CD4-positive, alpha-beta memory T cell (primary cell): ENCODE measurements around the gene TMEM98. TPM values are rescaled to one million over a fixed set of nuclear protein-coding genes. Genes with fewer than 3 reads are reported as not detected.

Experiments
- CTCF ChIA-PET: fragments of 350-600 bp; sonication (Branson Sonifier 250); formaldehyde crosslinking; loops from one replicate; lab custom pipeline; 2021; ENCODE audit warnings: inconsistent platforms; ENCODE audit not compliant: partially characterized antibody; lab: Charles Lee
- POLR2A ChIA-PET: fragments of 350-600 bp; sonication (Branson Sonifier 250); formaldehyde crosslinking; loops from one replicate; lab custom pipeline; 2021; ENCODE audit not compliant: partially characterized antibody; lab: Charles Lee
- DNase-seq, 5 donors: peaks; one replicate each; pipeline versions ENCODE4 v3.0.0 to v3.0.0-alpha.2; 2020 to 2022; ENCODE audit warnings: mixed read lengths in 1 of 5
- H3K27ac ChIP-seq: one replicate; pipeline ENCODE4 v1.7.0; 2013; ENCODE audit warnings: low read depth, low read length
- H3K27me3 ChIP-seq: 2 replicates; pipeline ENCODE4 v1.7.0; 2013; ENCODE audit warnings: mild to moderate bottlenecking, low read length, moderate library complexity; ENCODE audit not compliant: insufficient read depth
- H3K36me3 ChIP-seq: 2 replicates; pipeline ENCODE4 v1.7.0; 2013; ENCODE audit warnings: mild to moderate bottlenecking, low read length, moderate library complexity; ENCODE audit not compliant: insufficient read depth
- H3K4me1 ChIP-seq: 2 replicates; pipeline ENCODE4 v1.7.0; 2013; ENCODE audit warnings: mild to moderate bottlenecking, low read length, moderate library complexity; ENCODE audit not compliant: insufficient read depth
- H3K4me3 ChIP-seq, 2 donors: one replicate each; pipeline ENCODE4 v1.7.0; 2013; ENCODE audit warnings: low read length in 2 of 2, mild to moderate bottlenecking in 1 of 2
- H3K9me3 ChIP-seq, 2 donors: one replicate each; pipeline ENCODE4 v1.7.0; 2013; ENCODE audit warnings: low read length in 2 of 2, control low read depth in 1 of 2; ENCODE audit not compliant: control insufficient read depth in 1 of 2
- H3K27ac Mint-ChIP-seq, 7 donors: one replicate each; pipeline ENCODE4 v1.8.0; 2020 to 2021; ENCODE audit warnings: mixed read lengths in 7 of 7, mild to moderate bottlenecking in 6 of 7, inconsistent platforms in 3 of 7, moderate library complexity in 3 of 7
- H3K27me3 Mint-ChIP-seq, 2 donors: one replicate each; pipeline ENCODE4 v1.8.0; 2020 to 2021; ENCODE audit warnings: mixed read lengths in 2 of 2
- H3K36me3 Mint-ChIP-seq, 2 donors: one replicate each; pipeline ENCODE4 v1.8.0; 2020 to 2021; ENCODE audit warnings: mixed read lengths in 2 of 2, inconsistent platforms in 1 of 2, mild to moderate bottlenecking in 1 of 2
- H3K4me1 Mint-ChIP-seq, 4 donors: one replicate each; pipeline ENCODE4 v1.8.0; 2020 to 2021; ENCODE audit warnings: mixed read lengths in 4 of 4, mild to moderate bottlenecking in 1 of 4
- H3K4me3 Mint-ChIP-seq, 8 donors: one replicate each; pipeline ENCODE4 v1.8.0; 2020 to 2021; ENCODE audit warnings: mixed read lengths in 8 of 8, mild to moderate bottlenecking in 7 of 8, moderate library complexity in 6 of 8, inconsistent platforms in 3 of 8
- H3K9me3 Mint-ChIP-seq, 8 donors: one replicate each; pipeline ENCODE4 v1.8.0; 2020 to 2021; ENCODE audit warnings: mixed read lengths in 8 of 8, mild to moderate bottlenecking in 5 of 8, inconsistent platforms in 3 of 8, moderate library complexity in 1 of 8
- intact Hi-C: fragments of 100-400 bp; cut with micrococcal nuclease; formaldehyde crosslinking; loops from one replicate; pipeline ENCODE4 v1.15.1; 2023
- polyA plus RNA-seq, 2 donors: library from polyadenylated mRNA; unstranded; fragments of 300-500 nt; fragmentation: Illumina TruSeq; gene quantifications; one replicate each; pipeline ENCODE4 v1.2.3, GENCODE V29; 2021
- total RNA-seq, 2 experiments: library from RNA; stranded (reverse); gene quantifications; one replicate each; pipeline ENCODE4 v1.2.3, GENCODE V29; 2021

TMEM98 gene
- total and polyA plus RNA-seq, 4 experiments from 2014 or later, result not detected

DNA sequence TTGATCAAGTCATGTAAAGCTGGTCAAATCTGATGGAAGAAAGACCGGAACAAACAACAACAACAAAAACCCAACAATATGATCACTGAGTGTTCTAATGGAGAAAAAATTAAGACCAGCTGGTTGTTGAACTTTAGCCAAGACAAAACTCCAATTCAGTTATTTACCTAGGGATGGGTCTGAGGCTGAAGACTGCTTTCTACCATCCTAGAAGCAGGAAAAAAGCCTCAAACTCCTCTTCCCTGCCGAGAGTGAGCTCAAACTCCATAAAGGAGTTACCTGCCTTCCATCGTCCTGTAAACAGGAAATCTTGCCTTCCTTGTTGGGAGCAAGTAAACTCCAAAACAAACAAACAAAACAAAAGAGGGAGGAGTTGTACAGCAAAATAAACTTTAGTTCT, 23.1 kb upstream of the TMEM98 start:
- ChIA-PET CTCF (interaction anchor here (1.3 to 2.5 kb wide), 3 partner anchors 11 to 121 kb away, joined by 3 to 11 read pairs (median 3); partner anchors contain the start of gene MYO1D), POLR2A (no interaction called here)
- no peaks in the 10 kb centered on the region for H3K36me3 ChIP-seq
- H3K36me3 Mint-ChIP-seq, result no peaks in the 10 kb centered on the region
- no peak overlapping the region for H3K27ac ChIP-seq
- H3K27ac Mint-ChIP-seq, result no peak overlapping the region
- H3K27me3 ChIP-seq, result no peaks in the 10 kb centered on the region
- H3K4me3 ChIP-seq, result no peak overlapping the region
- intact Hi-C loops, result no loop called here
- H3K4me1 Mint-ChIP-seq, result peaks cover 0 to 3% (median 2%) of the 10 kb centered on the region in 4 donors
- H3K9me3 ChIP-seq, result no peaks in the 10 kb centered on the region
- peaks cover 5 to 6% of the 10 kb centered on the region in 2 donors for H3K27me3 Mint-ChIP-seq
- no peak overlapping the region for H3K4me3 Mint-ChIP-seq
- no peak for DNase-seq
- no peaks in the 10 kb centered on the region for H3K4me1 ChIP-seq
- H3K9me3 Mint-ChIP-seq, result no peaks in the 10 kb centered on the region

DNA sequence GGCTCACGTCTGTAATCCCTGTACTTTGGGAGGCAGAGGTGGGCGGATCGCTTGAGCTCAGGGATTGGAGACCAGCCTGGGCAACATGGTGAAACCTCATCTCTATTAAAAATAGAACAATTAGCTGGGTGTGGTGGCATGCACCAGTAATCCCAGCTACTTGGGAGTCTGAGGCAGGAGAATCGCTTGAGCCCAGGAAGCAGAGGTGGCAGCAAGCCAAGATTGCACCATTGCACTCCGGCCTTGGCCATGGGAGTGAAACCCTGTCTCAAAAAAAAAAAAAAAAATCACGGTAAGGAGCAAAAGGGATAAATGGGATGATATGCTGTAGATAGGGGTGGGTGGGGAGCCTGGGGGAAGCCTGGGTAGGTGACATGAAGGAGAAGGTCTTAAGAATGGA, 20.4 kb upstream of the TMEM98 start:
- Histone ChIP-seq H3K4me3 (no peak overlapping the region), H3K4me1 (no peaks in the 10 kb centered on the region), H3K36me3 (no peaks in the 10 kb centered on the region), H3K27ac (no peak overlapping the region), H3K27me3 (no peaks in the 10 kb centered on the region), H3K9me3 (no peaks in the 10 kb centered on the region)
- Mint-ChIP-seq H3K4me3 (no peak overlapping the region), H3K4me1 (peaks cover 0 to 3% (median 2%) of the 10 kb centered on the region in 4 donors), H3K9me3 (no peaks in the 10 kb centered on the region), H3K27me3 (peaks cover 5 to 6% of the 10 kb centered on the region in 2 donors), H3K27ac (no peak overlapping the region), H3K36me3 (no peaks in the 10 kb centered on the region)
- DNase-seq, result no peak
- intact Hi-C loops, result no loop called here
- POLR2A ChIA-PET, result no interaction called here
- CTCF ChIA-PET, result no interaction called here

DNA sequence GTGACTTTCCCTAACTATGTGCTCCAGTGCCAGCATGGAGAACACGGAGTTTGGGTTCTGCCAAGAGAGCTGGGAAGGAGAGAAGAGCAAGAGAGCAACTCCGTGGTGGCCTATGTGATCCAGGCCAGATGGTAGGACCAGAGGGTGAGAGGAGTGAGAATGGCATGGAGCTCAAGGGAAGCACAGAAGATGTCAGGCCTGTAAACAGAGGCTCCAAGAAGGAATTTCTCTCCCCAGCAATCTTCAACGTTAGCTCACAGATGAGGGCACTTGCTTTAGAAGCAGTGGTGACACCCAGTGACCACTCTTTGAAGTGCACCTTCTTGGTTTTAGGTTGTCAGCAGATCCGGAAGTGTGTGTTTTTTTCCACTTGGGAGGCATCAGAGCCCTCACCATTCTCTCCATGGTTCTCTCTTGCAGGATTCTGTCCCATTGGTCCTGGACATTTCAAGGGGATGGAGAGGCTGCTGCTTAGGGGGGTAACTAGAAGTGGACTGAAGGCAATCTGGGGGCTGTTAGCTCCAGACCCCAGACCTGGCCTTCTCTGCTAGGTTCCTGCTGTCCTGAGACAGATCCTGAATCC, 18.1 kb upstream of the TMEM98 start:
- POLR2A ChIA-PET, result interaction anchor here (1.1 to 1.3 kb wide), 2 partner anchors 32 to 33 kb away, joined by 3 read pairs; no protein-coding TSS in a partner anchor
- peaks cover 0 to 2% of the 10 kb centered on the region in 2 donors for H3K27me3 Mint-ChIP-seq
- intact Hi-C loops, result loop anchor here (1.0 kb wide), 1 partner anchor 127 kb away; no protein-coding TSS in a partner anchor

DNA sequence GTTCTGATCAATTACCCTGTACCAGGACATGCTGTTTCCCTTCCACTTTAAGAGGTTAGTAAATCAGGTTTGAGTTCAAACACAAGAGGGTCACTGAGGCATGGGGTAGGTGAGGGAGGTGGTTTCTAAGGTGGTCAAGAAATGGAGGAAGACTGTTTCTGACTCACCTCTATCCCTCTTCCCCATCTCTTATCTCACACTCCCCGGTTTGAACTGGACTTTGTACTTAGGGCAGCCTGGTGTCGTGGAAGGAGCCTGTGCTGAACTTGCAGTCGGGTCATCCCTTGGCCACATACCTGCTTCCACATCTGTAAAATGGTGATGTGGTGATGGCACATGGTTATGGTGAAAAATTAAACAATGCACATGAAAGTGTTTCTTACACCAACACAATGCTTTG, 17.2 kb upstream of the TMEM98 start:
- intact Hi-C loops, result loop anchor here (1.0 kb wide), 1 partner anchor 127 kb away; no protein-coding TSS in a partner anchor
- H3K4me3 ChIP-seq, result no peak overlapping the region
- no peaks in the 10 kb centered on the region for H3K27me3 Mint-ChIP-seq
- ChIA-PET POLR2A (interaction anchor here (1.1 to 1.3 kb wide), 2 partner anchors 33 to 34 kb away, joined by 3 read pairs; no protein-coding TSS in a partner anchor), CTCF (interaction anchor here (0.7 to 3.0 kb wide), 5 partner anchors 15 to 130 kb away, joined by 3 to 17 read pairs (median 11); partner anchors contain the start of gene MYO1D)
- H3K36me3 Mint-ChIP-seq, result no peaks in the 10 kb centered on the region
- peaks cover 0 to 1% (median 0%) of the 10 kb centered on the region in 4 donors for H3K4me1 Mint-ChIP-seq
- no peak overlapping the region for H3K4me3 Mint-ChIP-seq
- H3K27ac Mint-ChIP-seq, result no peak overlapping the region
- no peak overlapping the region for H3K27ac ChIP-seq
- H3K9me3 Mint-ChIP-seq, result peaks cover 0 to 4% (median 0%) of the 10 kb centered on the region in 8 donors
- DNase-seq, result no peak
- no peaks in the 10 kb centered on the region for H3K9me3 ChIP-seq
- H3K36me3 ChIP-seq, result no peaks in the 10 kb centered on the region
- H3K27me3 ChIP-seq, result no peaks in the 10 kb centered on the region
- no peaks in the 10 kb centered on the region for H3K4me1 ChIP-seq

More for the DNA sequence above, 18.1 kb upstream of the TMEM98 start:
- Mint-ChIP-seq H3K4me3 (no peak overlapping the region), H3K9me3 (peaks cover 0 to 2% (median 0%) of the 10 kb centered on the region in 8 donors), H3K4me1 (peaks cover 0 to 1% (median 0%) of the 10 kb centered on the region in 4 donors), H3K27ac (no peak overlapping the region), H3K36me3 (no peaks in the 10 kb centered on the region)
- H3K4me1 ChIP-seq, result no peaks in the 10 kb centered on the region
- H3K9me3 ChIP-seq, result no peaks in the 10 kb centered on the region
- H3K27ac ChIP-seq, result no peak overlapping the region
- H3K4me3 ChIP-seq, result no peak overlapping the region
- peak; percentile 29 to 59 (median 32) for DNase-seq
- CTCF ChIA-PET, result interaction anchor here (0.7 to 3.0 kb wide), 5 partner anchors 14 to 129 kb away, joined by 3 to 17 read pairs (median 11); partner anchors contain the start of gene MYO1D
- no peaks in the 10 kb centered on the region for H3K36me3 ChIP-seq
- H3K27me3 ChIP-seq, result no peaks in the 10 kb centered on the region

DNA sequence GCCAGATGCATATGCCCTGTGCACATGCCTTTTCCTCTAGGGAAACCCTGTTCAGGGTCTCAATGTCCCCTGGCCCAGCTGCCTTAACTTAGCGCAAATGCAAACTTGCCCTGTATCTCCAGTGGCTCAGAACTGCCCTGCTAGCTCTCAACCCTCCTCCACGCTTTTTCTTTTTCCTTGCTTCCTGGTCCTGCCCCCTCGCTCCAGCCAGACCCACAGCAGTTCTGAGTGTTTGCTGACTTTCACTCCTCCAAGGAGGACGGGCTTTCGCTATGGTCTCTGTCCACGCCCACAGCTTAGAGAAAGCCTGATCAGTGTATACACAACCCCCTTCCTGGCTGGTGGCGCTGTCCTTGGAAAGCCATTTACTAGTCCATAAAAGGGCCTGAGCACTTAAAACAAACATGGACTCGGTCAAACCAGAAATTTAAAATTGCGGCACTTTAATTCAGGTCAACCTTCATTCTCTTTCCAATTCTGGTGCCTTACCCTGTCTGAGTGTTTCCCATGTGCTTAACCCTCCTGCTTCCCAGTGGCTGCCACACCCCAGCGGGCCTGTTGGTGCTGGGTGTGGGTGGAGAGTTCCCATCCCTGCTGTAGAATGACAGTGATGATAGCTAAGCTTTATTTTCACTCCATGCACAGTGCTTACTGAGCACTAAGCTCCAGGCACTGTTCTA, 15.6 kb upstream of the TMEM98 start:
- no peaks in the 10 kb centered on the region for H3K9me3 ChIP-seq
- H3K9me3 Mint-ChIP-seq, result peaks cover 0 to 4% (median 0%) of the 10 kb centered on the region in 8 donors
- no peaks in the 10 kb centered on the region for H3K27me3 Mint-ChIP-seq
- H3K4me1 Mint-ChIP-seq, result peaks cover 0 to 1% (median 0%) of the 10 kb centered on the region in 4 donors
- CTCF ChIA-PET, result interaction anchor here (0.6 to 2.3 kb wide), 2 partner anchors 47 to 129 kb away, joined by 4 to 13 read pairs; no protein-coding TSS in a partner anchor
- DNase-seq, result no peak
- H3K36me3 ChIP-seq, result no peaks in the 10 kb centered on the region
- intact Hi-C loops, result no loop called here
- H3K4me3 ChIP-seq, result no peak overlapping the region
- no peak overlapping the region for H3K27ac Mint-ChIP-seq
- POLR2A ChIA-PET, result no interaction called here
- H3K27ac ChIP-seq, result no peak overlapping the region
- no peaks in the 10 kb centered on the region for H3K4me1 ChIP-seq
- H3K36me3 Mint-ChIP-seq, result no peaks in the 10 kb centered on the region
- no peak overlapping the region for H3K4me3 Mint-ChIP-seq
- H3K27me3 ChIP-seq, result no peaks in the 10 kb centered on the region

DNA sequence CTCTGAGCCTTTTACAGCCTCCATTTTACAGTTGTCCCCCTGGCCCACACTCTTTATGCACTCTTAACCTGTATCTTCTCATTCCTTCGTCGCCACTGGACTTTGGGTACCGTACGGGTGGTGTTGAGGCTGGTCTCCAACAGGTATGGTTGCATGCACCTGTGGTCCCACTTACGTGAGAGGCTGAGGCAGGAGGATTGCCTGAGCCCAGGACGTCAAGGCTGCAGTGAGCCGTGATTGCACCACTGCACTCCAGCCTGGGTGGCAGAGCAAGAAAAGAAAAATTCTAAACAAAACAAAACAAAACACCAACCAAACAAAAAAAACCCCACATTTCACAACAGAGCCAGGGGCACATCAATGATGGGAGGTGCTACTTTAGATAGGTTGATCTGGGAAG, 14.4 kb upstream of the TMEM98 start:
- Mint-ChIP-seq H3K36me3 (no peaks in the 10 kb centered on the region), H3K27me3 (no peaks in the 10 kb centered on the region), H3K4me1 (peaks cover 0 to 1% (median 0%) of the 10 kb centered on the region in 4 donors), H3K9me3 (peaks cover 0 to 4% (median 0%) of the 10 kb centered on the region in 8 donors), H3K27ac (no peak overlapping the region), H3K4me3 (no peak overlapping the region)
- no peak for DNase-seq
- H3K36me3 ChIP-seq, result no peaks in the 10 kb centered on the region
- ChIA-PET POLR2A (no interaction called here), CTCF (no interaction called here)
- intact Hi-C loops, result no loop called here
- no peaks in the 10 kb centered on the region for H3K27me3 ChIP-seq
- no peak overlapping the region for H3K27ac ChIP-seq
- H3K4me1 ChIP-seq, result no peaks in the 10 kb centered on the region
- no peaks in the 10 kb centered on the region for H3K9me3 ChIP-seq
- no peak overlapping the region for H3K4me3 ChIP-seq

DNA sequence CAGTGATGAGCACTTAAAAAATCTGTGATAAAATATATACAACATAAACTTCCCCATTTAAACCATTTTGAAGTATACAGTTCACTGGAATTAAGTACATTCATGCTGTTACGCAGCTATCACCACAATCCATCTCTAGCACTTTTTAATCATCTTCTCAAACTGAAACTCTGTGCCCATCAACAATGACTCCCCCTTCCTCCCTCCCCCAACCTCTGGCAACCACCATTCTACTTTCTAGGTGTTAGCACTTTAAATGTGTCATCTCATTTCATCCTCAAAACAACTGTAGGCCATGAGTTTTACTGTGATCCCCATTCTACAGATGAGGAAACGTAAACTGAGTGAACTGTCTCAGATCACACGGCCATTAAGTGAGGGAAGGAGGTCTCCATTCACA, 13.8 kb upstream of the TMEM98 start:
- DNase-seq, result no peak
- ChIA-PET POLR2A (no interaction called here), CTCF (no interaction called here)
- intact Hi-C loops, result no loop called here
- no peaks in the 10 kb centered on the region for H3K36me3 ChIP-seq
- no peaks in the 10 kb centered on the region for H3K4me1 ChIP-seq
- H3K4me3 ChIP-seq, result no peak overlapping the region
- no peaks in the 10 kb centered on the region for H3K27me3 ChIP-seq
- Mint-ChIP-seq H3K4me3 (no peak overlapping the region), H3K36me3 (no peaks in the 10 kb centered on the region), H3K27me3 (no peaks in the 10 kb centered on the region), H3K9me3 (peaks cover 0 to 4% (median 0%) of the 10 kb centered on the region in 8 donors), H3K27ac (no peak overlapping the region), H3K4me1 (peaks cover 0 to 1% (median 0%) of the 10 kb centered on the region in 4 donors)
- H3K9me3 ChIP-seq, result no peaks in the 10 kb centered on the region
- no peak overlapping the region for H3K27ac ChIP-seq
